Measurements from ENCODE around the gene CNTNAP5.

CNTNAP5 gene

DNA sequence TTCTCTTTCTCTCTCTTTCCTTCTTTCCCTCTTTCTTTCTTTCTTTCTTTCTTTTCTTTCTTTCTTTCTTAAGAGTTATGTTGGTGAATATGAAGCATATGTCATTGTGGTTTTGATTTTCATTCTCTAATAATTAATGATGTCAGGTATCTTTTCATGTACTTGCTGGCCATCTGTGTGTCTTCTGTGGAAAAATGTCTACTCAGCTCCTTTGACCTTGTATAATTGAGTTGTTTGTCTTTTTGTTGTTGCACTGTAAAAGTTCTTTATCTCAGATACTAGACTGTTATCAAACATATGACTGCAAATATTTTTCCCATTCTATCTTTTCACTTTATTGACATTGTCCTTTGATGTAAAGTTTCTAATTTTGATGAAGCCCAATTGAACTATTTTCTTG lies 645.1 kb downstream of the CNTNAP5 start:
- no peak for DNase-seq (ENCODE audit: low read depth in 1 of 2, low spot score in 1 of 2)

DNA sequence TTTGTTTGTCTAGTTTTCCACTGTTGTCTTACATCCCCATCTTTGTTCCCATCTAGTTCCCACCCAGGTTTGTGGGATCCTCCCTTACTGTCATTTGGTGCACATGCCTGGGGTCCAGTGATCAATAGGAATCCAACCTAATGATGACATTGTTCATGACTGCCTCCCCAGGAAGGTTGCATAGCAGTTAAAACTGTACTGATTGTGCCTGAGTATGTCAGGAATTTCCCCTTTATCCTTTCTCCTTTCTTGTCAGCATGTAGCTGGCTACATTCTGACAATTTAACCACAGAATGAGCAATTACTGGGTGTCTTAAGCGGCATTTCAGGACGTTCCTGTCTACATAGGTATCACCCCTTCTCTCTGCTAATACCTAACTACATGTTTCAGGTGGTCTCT lies 653.0 kb downstream of the CNTNAP5 start:
- DNase-seq (ENCODE audit: low read depth in 1 of 2, low spot score in 1 of 2): no peak

DNA sequence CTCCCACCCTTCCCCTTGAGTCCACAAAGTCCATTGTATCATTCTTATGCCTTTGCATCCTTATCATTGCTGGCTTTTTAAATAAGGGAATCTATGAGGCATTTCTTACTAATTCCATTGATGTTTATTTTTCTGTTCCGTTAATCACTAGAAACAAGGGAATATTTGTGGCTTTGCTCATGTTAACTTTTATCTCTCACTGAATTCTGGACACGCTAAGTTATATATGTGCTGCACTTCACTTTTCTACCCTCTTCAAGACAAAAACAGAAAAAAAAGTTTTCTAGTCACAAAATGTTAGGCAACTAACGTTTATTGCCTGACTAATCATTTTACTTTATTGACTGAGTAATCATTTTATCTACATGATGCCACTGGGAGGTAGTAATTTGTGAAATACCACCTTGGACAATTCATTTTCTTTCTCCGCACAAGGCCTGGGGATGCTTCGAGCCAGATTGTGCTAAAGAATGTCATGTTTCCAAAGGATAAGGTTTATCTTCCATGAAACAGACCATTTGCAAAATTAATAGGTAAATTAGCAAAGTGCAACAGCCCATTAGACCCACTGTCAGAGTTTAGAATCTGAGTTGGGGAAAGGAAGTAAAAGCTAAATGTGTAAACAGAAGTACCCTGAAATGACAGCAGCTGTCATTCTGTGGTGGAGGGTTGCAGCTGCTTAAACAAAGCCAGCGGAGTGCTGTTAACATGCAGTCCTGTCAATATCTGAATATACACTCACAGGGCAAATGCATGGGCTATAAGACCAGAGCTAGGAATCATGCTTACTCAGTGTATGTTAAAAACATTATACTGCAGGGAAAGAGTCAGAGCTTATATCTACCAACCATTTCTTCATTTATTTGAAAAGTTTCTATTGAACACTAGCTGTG lies 658.7 kb downstream of the CNTNAP5 start:
- DNase-seq (ENCODE audit: low read depth in 1 of 2, low spot score in 1 of 2): no peak

DNA sequence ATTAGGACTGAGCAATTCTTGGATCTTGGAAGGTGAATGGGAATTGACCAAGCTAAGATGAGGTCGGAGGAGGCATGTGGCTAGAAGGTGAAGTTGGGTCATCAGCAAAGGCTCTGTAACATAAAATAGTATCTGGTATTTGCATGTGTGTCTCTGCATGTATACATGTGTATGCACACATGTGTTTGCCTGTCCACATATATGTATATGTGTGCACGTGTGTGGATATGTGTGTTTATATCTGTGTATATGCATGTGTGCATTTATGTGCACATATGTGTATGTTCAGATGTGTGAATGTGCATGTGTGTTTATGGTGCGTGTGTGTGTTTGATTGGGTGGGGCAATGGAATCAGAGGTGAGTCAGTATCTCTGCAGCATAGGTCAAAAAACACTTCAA lies 664.3 kb downstream of the CNTNAP5 start:
- DNase-seq (ENCODE audit: low read depth in 1 of 2, low spot score in 1 of 2): no peak

DNA sequence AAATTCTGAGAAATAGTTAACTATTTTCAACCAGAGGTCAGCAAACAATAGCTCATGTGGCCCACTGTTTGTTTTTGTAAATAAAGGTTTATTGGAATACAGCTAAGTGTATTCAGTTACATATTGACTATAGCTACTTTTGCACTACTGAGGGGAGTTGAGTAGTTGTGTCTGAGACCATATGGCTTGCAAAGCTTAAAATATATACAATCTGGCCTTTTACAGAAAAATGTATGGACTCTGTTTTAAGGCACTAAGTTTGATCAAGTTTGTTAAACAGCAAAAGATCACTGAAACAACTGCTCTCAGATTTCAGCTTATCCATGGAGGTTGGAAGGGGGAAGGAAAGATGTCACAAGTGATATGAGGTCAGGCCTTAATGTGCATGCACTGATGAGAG lies 667.1 kb downstream of the CNTNAP5 start:
- no peak for DNase-seq (ENCODE audit: low read depth in 1 of 2, low spot score in 1 of 2)

DNA sequence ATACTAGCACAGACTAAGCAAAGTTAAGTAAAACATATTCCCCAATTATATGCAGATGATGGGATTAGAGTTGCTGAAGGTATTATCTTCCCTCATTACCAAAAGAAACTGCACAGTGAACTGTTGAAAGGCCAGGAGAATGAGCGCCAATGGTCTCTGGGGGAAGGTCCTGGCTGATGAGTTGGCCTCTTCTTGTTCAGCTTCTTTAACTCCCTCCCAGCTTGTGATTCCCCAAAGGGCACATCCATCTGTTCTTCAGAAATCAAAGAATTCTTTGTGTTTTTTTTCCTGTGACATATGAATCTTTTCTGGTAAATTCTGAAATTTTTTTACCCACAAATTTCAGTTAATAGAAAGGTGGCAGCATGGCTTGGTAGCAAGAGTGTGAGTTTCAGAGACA lies 667.6 kb downstream of the CNTNAP5 start:
- DNase-seq (ENCODE audit: low read depth in 1 of 2, low spot score in 1 of 2): no peak

DNA sequence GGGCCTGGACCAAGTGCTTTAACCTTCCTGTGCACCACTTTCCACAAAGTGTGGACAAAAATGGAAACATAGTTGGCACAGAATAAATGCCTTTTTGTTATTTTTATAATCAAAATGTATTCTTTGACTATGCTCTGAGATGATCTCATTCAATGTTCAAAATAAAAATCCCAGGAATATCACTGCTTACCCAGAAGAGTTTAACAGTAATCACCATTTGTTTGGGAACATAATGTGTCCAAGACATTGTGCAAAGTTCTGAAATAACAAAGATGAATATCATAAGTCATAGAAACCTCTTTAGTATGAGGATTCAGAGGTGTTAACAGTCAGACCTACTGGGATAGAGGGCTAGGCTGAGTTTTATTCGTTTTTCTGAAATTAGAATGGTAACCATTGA lies 668.1 kb downstream of the CNTNAP5 start:
- DNase-seq (ENCODE audit: low read depth in 1 of 2, low spot score in 1 of 2): no peak

DNA sequence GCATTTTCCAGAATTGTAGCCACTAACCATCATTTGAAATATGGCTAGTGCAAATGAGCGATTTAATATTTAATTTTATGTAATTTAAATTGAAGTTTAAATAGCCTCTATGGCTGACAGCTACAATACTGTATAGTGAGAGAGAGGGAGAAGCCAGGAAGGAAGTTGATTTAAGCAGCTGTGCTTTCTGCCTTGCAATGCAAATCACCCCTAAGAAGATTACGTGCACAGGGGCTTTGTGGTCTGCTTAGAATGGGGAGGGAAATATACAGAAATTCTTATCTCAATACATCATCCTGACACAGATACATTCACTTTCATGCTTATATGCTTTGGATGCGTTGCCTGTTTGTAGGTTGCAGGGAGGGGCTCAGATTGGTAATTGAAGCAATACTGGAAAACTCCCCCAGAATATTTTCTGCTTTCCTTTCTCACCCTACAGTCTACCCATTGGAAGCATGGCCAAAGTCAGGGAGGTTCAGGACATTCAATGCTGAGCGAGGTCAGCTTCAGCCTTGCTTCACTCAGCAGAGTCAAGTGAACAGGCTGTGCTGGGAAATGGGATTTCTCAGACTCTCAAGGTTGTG lies 674.0 kb downstream of the CNTNAP5 start:
- no peak for DNase-seq (ENCODE audit: low read depth in 1 of 2, low spot score in 1 of 2)

DNA sequence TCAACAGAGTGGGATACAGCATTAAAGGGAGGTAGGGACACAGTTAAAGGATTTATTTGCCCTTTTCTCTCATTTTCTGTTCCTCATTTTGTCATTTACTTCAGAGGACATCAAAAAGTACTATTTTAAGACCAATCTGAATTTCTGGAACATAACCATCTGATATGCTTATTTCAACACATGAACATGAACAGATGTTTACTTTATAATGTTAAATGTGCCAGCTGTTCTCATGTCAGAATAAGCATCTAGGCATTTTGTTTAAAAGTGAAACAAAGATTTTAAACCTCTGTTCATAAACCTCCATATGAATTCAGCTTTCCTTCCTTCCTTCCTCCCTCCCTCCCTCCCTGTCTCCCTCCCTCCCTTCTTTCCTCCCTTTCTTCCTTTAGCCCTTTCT lies 677.7 kb downstream of the CNTNAP5 start:
- DNase-seq (ENCODE audit: low read depth in 1 of 2, low spot score in 1 of 2): no peak

DNA sequence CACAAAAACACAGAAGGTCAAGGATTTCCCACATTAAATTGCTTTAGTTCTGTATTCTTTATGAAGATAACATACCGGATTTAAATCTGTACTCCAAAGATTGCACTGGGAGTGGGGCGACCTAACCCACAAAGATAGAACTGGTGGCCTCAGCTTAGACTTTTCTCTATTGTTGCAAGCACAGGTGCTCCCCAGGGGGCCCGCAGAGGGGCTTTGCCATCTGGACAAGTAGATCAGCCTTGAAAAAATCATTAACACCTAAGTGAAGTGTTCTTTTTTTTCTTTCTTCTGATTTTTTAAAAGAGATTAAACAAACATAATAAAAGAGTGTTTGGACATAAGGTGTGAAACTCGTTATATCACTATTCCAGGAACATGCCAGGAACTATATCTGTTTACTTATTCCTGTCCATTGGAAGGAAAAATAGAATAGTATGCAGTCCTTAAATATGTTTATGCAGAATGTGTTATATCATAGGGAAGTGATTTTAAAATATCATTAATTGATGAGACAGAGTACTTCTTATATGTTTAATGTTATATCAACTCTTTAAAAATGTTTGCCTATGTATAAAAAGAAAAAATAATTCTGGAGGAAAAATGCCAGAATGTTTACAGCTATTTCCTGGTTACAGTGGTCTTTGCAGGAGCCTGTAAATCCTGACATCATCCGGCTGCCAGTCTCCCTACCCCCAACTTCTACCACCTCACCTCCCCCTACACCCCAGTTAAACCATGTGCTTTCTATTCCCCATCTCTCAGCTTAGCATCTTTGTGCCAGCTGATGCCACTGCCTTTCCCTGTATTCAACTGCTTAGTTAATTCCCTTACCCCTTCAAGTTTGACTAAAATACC lies 679.2 kb downstream of the CNTNAP5 start:
- DNase-seq (ENCODE audit: low read depth in 1 of 2, low spot score in 1 of 2): no peak

DNA sequence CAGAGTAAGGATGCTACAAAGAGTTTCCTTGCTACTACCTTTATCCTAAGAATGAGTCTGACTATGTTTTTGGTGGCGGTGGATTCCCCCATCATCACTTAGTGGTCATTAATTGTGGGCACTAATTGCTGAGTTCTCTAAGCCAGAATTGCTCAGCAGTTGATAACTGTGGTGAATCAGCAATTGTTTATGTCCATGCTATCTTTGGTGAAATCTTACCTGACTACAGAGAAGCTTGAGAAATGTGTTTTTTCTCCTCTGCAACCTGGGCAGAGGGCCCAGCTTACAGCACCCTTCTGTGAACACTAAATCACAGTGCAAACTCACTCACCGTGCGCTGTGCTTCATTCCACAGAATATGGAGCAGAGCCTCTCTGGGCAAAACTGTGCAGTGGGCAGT lies 683.6 kb downstream of the CNTNAP5 start:
- DNase-seq (ENCODE audit: low read depth in 1 of 2, low spot score in 1 of 2): no peak

DNA sequence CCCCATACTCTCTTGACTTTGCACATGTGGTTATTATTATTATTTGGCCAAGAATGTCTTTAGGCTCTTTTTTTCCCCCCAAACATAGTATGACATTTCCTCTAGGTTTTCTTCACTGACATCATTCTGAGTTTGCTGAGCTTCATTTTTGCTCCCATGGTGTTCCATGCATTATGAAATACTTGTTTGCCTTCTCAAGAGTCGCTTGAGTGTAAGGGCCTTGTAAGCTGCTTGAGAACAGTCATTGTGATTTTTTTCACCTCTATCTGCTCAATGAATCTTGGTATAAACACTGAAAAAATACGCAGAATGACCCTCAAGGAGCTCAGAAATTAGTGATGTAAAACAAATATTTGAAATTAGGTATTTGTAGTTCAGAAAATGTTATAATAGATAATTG lies 688.9 kb downstream of the CNTNAP5 start:
- no peak for DNase-seq (ENCODE audit: low read depth in 1 of 2, low spot score in 1 of 2)

DNA sequence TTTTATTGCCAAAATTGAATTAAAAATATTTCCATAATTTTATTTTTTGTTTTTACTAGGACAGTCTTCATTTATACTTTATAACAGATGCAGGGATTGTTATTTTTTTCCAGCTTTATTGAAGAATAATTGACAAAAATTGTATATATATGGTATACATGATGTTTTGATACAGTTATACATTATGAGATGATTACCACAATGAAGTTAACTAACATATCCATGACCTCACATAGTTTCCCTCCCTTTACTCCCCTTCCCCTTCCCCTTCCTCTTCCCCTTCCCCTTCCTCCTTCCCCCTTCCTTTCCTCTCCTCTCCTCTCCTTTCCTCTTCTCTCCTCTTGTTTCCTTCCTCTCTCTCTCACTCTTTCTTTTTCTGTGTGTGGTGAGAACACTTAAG lies 700.1 kb downstream of the CNTNAP5 start:
- DNase-seq (ENCODE audit: low read depth in 1 of 2, low spot score in 1 of 2): no peak

DNA sequence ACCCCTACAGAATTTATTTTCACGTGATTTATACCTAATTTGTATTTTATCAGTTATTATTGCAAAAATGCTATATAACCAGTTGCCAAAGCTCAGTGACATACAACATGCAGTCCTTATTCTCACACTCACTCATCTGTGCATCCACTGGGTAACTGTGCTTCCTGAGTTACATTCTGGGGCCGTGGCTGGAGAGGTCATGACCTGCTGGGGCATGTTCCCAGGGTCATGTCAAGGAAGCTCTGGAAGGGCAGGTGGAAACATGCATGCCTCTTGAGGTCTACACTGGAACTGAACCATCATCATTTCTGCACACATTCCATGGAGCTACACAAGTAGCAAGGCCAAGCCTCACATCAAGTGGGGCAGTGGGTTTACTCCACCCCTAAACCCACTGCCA lies 715.5 kb downstream of the CNTNAP5 start:
- DNase-seq (ENCODE audit: low read depth in 1 of 2, low spot score in 1 of 2): no peak

DNA sequence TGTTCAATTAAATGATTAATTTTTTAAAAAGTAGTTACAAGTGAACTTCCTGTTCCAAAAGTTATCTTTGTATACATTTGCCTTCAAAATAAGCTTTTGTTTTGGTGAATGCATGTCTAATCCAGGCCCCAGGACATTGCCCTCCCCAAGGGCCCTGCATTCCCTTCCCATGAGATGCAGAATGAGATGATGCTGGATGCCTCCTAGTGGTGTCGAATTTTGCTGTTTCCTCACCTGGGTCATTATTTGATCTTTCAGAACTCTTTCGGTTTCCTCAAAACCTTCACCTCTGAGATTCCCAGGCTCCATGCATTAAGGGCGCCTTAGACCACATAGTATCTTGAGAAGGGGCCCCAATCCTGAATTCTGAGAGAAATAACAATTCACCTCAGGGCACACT lies 728.8 kb downstream of the CNTNAP5 start:
- no peak for DNase-seq (ENCODE audit: low read depth in 1 of 2, low spot score in 1 of 2)

DNA sequence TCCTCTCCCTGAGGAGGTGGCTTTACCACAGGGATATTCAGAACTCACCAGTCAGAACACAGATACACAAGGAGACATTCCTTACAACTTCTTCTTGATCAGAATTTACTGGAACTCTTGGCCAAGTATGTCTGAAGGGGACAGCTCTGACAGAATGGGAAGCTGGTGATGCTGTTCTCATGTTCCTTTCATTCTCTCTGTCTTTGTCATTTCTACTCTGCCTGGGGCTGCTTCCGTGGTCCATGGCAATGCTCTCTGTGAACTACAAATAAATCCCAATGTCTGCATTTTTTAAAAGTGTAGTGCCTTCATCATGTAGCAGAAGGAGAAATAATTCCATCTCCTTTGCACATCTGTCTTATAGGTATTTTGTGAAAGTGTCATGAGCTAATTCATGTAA lies 730.3 kb downstream of the CNTNAP5 start:
- DNase-seq (ENCODE audit: low read depth in 1 of 2, low spot score in 1 of 2): no peak

DNA sequence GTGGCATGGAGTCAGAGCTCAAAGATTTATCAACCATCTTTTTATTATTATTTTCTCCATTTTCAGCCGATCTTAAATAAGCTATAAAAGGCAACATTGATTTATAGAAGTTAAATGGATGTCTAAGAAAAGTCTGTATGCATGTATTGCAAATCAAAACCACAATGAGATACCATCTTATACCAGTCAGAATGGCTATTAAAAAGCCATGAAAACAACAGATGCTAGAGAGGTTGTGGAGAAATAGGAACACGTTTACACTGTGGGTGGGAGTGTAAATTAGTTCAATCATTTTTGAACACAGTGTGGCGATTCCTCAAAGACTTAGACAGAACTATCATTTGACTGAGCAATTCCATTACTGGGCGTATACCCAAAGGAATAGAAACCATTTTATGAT lies 731.0 kb downstream of the CNTNAP5 start:
- no peak for DNase-seq (ENCODE audit: low read depth in 1 of 2, low spot score in 1 of 2)

DNA sequence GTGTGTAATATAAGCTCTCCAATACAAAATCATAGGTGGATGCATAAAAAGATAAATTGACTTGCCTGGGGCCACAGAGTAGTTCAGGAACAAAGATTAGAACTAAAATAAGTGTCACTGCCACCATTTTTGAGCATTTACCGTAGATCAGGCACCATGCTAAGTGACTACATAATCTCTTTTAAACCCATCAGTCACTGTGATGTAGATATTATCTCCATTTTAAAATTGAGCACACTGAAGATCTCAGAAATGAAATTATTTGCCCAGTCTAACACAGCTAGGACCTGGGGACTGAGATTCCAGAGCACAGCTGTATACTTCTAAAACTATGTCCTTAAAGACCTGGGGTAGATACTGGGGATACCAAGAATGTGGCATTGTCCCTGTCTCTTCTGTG lies 737.3 kb downstream of the CNTNAP5 start:
- no peak for DNase-seq (ENCODE audit: low read depth in 1 of 2, low spot score in 1 of 2)

DNA sequence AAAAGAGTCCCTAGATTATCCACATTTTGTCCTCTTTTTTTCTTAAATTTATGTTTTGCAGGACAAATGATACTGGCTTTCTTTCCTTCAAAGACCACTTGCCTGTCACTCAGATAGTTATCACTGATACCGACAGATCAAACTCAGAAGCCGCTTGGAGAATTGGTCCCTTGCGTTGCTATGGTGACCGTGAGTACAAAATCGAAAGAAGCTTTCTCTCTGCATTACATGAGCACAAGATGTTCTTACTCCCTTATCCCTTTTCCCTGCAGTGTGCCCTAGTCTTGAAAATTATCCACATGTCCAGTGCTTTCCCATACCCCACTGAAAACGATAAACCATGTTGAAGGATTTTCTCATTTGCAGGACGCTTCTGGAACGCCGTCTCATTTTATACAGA lies 738.5 kb downstream of the CNTNAP5 start:
- no peak for DNase-seq (ENCODE audit: low read depth in 1 of 2, low spot score in 1 of 2)

DNA sequence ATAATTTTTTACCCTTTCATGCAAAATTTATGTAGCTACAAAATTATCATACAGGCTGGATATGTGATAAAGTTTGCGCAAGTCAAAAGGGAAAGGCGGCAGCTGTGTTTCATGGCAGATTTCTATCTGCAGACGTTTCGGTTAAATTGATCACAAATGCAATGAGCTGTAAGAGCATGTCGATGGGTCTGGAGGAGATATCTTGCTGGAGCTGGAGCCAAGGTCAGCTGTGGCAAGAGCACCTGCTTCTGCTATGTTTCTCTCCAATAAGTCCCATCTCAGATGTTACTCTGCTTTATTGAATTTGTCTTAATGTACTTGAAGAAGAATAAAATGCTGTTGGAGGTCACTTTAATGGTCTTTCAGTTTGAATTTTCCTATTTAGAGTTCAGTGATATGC lies 749.7 kb downstream of the CNTNAP5 start:
- DNase-seq (ENCODE audit: low read depth in 1 of 2, low spot score in 1 of 2): no peak

DNA sequence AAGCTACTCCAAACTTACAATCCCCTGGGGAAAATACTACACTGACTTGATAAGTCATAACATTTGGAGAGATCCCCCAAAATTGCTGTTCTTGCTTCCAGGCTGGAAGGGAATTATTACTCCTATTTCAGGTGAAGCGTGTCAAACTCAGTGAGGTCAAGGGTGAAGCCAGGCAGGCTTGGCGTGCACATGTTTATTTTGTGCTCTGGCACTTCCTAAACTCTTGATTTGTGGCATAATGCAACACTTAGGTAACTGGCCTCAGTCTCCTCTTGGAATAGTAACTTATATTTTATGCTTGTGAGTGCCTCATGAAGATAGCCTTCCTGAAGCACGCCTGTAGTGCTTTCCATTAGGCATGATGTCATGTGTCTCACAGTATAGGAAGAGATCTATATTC lies 751.2 kb downstream of the CNTNAP5 start:
- no peak for DNase-seq (ENCODE audit: low read depth in 1 of 2, low spot score in 1 of 2)

DNA sequence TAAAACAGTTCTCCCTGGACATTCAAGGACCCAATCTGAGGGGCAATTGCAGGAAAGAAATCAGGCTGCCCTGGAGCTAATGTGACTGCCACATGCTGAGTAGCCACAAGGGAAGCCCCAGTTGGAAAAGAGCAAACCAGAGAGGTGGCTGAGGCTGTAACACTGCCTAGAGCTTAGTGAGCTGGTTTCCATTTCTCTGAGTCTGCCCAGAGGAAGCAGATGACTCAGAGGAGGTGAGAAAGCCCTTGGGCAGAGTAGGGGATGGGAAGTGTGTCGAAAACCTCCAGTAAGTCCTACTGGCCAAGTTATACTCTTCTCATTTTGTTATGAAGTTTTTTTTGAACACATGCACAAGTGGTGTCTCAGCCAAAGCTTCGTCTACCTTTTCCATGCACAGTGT lies 753.0 kb downstream of the CNTNAP5 start:
- DNase-seq (ENCODE audit: low read depth in 1 of 2, low spot score in 1 of 2): no peak

All from activated CD4-positive, alpha-beta T cell treated with anti-CD3 and anti-CD28 coated beads, Interleukin-2, amount 50 U/mL, for 24 hours (primary cell).